A549 (cell line): ENCODE results near the gene OR52J3. TPM values are rescaled to one million over a fixed set of nuclear protein-coding genes. Genes with fewer than 3 reads are reported as not detected.
"Not testable (repeated sequence)": the region's sequence is repeated elsewhere in the genome, so short reads cannot be mapped to it uniquely, and the experiment has no call there.

Experiments
- ATAC-seq, 2 experiments: fragments of 200-7000 bp in 1 of 2; fragments of >200 bp in 1 of 2; cut with Nextera tagmentation in 1 of 2; cut with Tn5 transposase in 1 of 2; 3 replicates each; pipeline versions ENCODE4 v1.8.0 to v1.9.1; 2018 to 2020; ENCODE audit warnings: mild to moderate bottlenecking in 1 of 2, moderate library complexity in 1 of 2
- CTCF ChIA-PET: fragments of 300-600 bp; sonication (Branson Sonifier 250); formaldehyde crosslinking; extraction: SDS; loops from one replicate; lab custom pipeline; 2021; ENCODE audit warnings: antibody characterized with exemption, inconsistent platforms; lab: Yijun Ruan, JAX
- POLR2A ChIA-PET: fragments of 350-600 bp; formaldehyde crosslinking; extraction: SDS; loops from one replicate; lab custom pipeline; 2021; ENCODE audit warnings: antibody characterized with exemption, inconsistent platforms; lab: Yijun Ruan, JAX
- DNase-seq, 2 experiments: peaks; one replicate each; pipeline versions ENCODE4 v3.0.0 to v3.0.0-alpha.2; 2011 to 2016; ENCODE audit warnings: low read depth in 1 of 2, low spot score in 1 of 2
- FAIRE-seq: peaks from 2 replicates; lab custom pipeline; 2011; peaks lifted over from hg19 to GRCh38; lab: Jason Lieb, UNC
- H3K27ac ChIP-seq, 2 experiments: fragments of >200 bp; sonication (Bioruptor Twin); formaldehyde crosslinking; 3 replicates each; pipeline ENCODE4 v1.5.1; 2016 to 2017
- H3K4me1 ChIP-seq: fragments of >200 bp; sonication (Bioruptor Twin); formaldehyde crosslinking; 3 replicates; pipeline ENCODE4 v1.6.1; 2016
- H3K4me2 ChIP-seq: fragments of >200 bp; sonication (Bioruptor Twin); formaldehyde crosslinking; 3 replicates; pipeline ENCODE4 v1.6.1; 2016
- H3K4me3 ChIP-seq: fragments of >200 bp; sonication (Bioruptor Twin); formaldehyde crosslinking; 3 replicates; pipeline ENCODE4 v1.5.1; 2016
- H3K9me3 ChIP-seq: fragments of >200 bp; sonication (Bioruptor Twin); formaldehyde crosslinking; 3 replicates; pipeline ENCODE4 v1.6.1; 2016
- ATOH8 ChIP-seq: fragments of 250-450 bp; sonication (Bioruptor Pico); IDR thresholded peaks from 2 replicates; pipeline ENCODE4 v1.5.0; 2020; ENCODE audit warnings: low read depth, mild to moderate bottlenecking, moderate library complexity
- CEBPB ChIP-seq, 2 experiments: fragments of >200 bp in 1 of 2; sonication (Bioruptor Twin) in 1 of 2; formaldehyde crosslinking in 1 of 2; IDR thresholded peaks; 2 replicates each; pipeline ENCODE4 v1.6.1; 2012 to 2016
- CTCF ChIP-seq: fragments of >200 bp; sonication (Bioruptor Twin); formaldehyde crosslinking; IDR thresholded peaks from 3 replicates; pipeline ENCODE4 v1.5.1; 2016
- EHMT2 ChIP-seq: fragments of 200-600 bp; sonication (generic); IDR thresholded peaks from 2 replicates; pipeline ENCODE4 v1.6.1; 2016; ENCODE audit warnings: antibody characterized with exemption, low read depth, mild to moderate bottlenecking, moderate library complexity
- EP300 ChIP-seq, 2 experiments: fragments of >200 bp; sonication (Bioruptor Twin); formaldehyde crosslinking; IDR thresholded peaks; 2 replicates in 1 of 2; 3 replicates in 1 of 2; pipeline ENCODE4 v1.6.1; 2016 to 2017
- ESRRA ChIP-seq: fragments of 150-350 bp; IDR thresholded peaks from 2 replicates; pipeline ENCODE4 v1.6.1; 2014; ENCODE audit warnings: mild to moderate bottlenecking, low read length, borderline replicate concordance
- FOSL2 ChIP-seq, 2 experiments: fragments of 450-650 bp in 1 of 2; fragments of >200 bp in 1 of 2; sonication (Bioruptor Twin) in 1 of 2; formaldehyde crosslinking; IDR thresholded peaks; 2 replicates each; pipeline versions ENCODE4 v1.5.0 to v1.6.1; 2016 to 2020; ENCODE audit warnings: mild to moderate bottlenecking in 1 of 2, moderate library complexity in 1 of 2
- FOXS1 ChIP-seq: fragments of 250-450 bp; sonication (Bioruptor Pico); IDR thresholded peaks from 2 replicates; pipeline ENCODE4 v1.5.0; 2020; ENCODE audit warnings: mild to moderate bottlenecking, moderate library complexity
- GATA3 ChIP-seq: IDR thresholded peaks from 2 replicates; pipeline ENCODE4 v1.6.1; 2012; ENCODE audit warnings: borderline replicate concordance
- HMGXB4 ChIP-seq: fragments of 250-450 bp; sonication (Bioruptor Pico); IDR thresholded peaks from 2 replicates; pipeline ENCODE4 v1.5.0; 2021; ENCODE audit warnings: mild to moderate bottlenecking, moderate library complexity, borderline replicate concordance
- HOXA7 ChIP-seq: fragments of 250-450 bp; sonication (Bioruptor Pico); IDR thresholded peaks from 2 replicates; pipeline ENCODE4 v1.5.0; 2020; ENCODE audit warnings: mild to moderate bottlenecking, moderate library complexity
- HOXB5 ChIP-seq: fragments of 250-450 bp; sonication (Bioruptor Pico); IDR thresholded peaks from 2 replicates; pipeline ENCODE4 v1.5.0; 2020; ENCODE audit warnings: mild to moderate bottlenecking, moderate library complexity
- MAX ChIP-seq: IDR thresholded peaks from 2 replicates; pipeline ENCODE4 v1.6.1; 2012
- NFE2L2 ChIP-seq: fragments of 150-350 bp; conservative IDR thresholded peaks from 2 replicates; pipeline ENCODE4 v1.6.1; 2014; ENCODE audit warnings: low read length
- PHF8 ChIP-seq: fragments of 200-600 bp; sonication (generic); IDR thresholded peaks from 2 replicates; pipeline ENCODE4 v1.6.1; 2016; ENCODE audit warnings: low read depth, mild to moderate bottlenecking, antibody characterized with exemption, moderate library complexity, borderline replicate concordance
- POLR2AphosphoS2 ChIP-seq: conservative IDR thresholded peaks from 2 replicates; pipeline ENCODE4 v1.6.1; 2012; ENCODE audit warnings: low read length, improper control_type of control experiment, inconsistent platforms
- RARB ChIP-seq: fragments of 250-450 bp; sonication (Bioruptor Pico); IDR thresholded peaks from 2 replicates; pipeline ENCODE4 v1.8.0; 2021; ENCODE audit warnings: mild to moderate bottlenecking, moderate library complexity
- SMC3 ChIP-seq: fragments of >200 bp; sonication (Bioruptor Twin); formaldehyde crosslinking; IDR thresholded peaks from 3 replicates; pipeline ENCODE4 v1.6.1; 2018; ENCODE audit warnings: inconsistent platforms
- SREBF2 ChIP-seq: fragments of 450-650 bp; IDR thresholded peaks from 2 replicates; pipeline ENCODE4 v1.6.1; 2014; ENCODE audit warnings: mild to moderate bottlenecking, moderate library complexity
- TFCP2L1 ChIP-seq: fragments of 250-450 bp; sonication (Bioruptor Pico); IDR thresholded peaks from 2 replicates; pipeline ENCODE4 v1.5.0; 2021; ENCODE audit warnings: mild to moderate bottlenecking
- USF2 ChIP-seq: fragments of 450-650 bp; IDR thresholded peaks from 2 replicates; pipeline ENCODE4 v1.6.1; 2014; ENCODE audit warnings: antibody characterized with exemption
- ZFP36 ChIP-seq: fragments of 450-650 bp; IDR thresholded peaks from 2 replicates; pipeline ENCODE4 v1.6.1; 2014; ENCODE audit warnings: borderline replicate concordance; ENCODE audit not compliant: partially characterized antibody
- ZNF302 ChIP-seq: fragments of 250-450 bp; sonication (Bioruptor Pico); IDR thresholded peaks from 2 replicates; pipeline ENCODE4 v1.9.0; 2021; ENCODE audit warnings: inconsistent platforms, mild to moderate bottlenecking, moderate library complexity
- ZSCAN20 ChIP-seq: fragments of 250-450 bp; sonication (Bioruptor Pico); IDR thresholded peaks from 2 replicates; pipeline ENCODE4 v1.8.0; 2022; ENCODE audit warnings: mild to moderate bottlenecking, moderate library complexity
- WGBS: methylation state at CpG from one replicate; pipeline ENCODE4 v1.1.6; 2017; ENCODE audit errors: missing lambda C conversion rate; 5-methylcytosine and 5-hydroxymethylcytosine counted together
- polyA plus RNA-seq, 4 experiments: library from polyadenylated mRNA; depleted of rRNA in 3 of 4; stranded (reverse); fragments of >200 nt; fragmentation: RNase III in 1 of 4; extraction: RNeasy Plus Mini Kit Qiagen cat#74134 plus additional on column Dnase treatment in 1 of 4; gene quantifications; 2 replicates in 3 of 4; 3 replicates in 1 of 4; pipeline ENCODE4 v1.2.3, GENCODE V29; 2011 to 2017

OR52J3 gene
- polyA plus RNA-seq, 2 of the 4 experiments (the other 2 are of a cell fraction): not detected

- ChIA-PET CTCF (no interaction called here), POLR2A (no interaction called here)
- WGBS: 5% methylated on average over 2 of the region's 2 CpGs
- ATAC-seq (no peak), DNase-seq (no peak), FAIRE-seq (no peak)
- H3K27ac ChIP-seq: no peak overlapping the region
- H3K4me1 ChIP-seq: no peaks in the 10 kb centered on the region
- no peak overlapping the region for H3K4me3 ChIP-seq
- H3K4me2 ChIP-seq: no peak overlapping the region
- TF ChIP-seq ZNF302 (CRISPR knock-in tag) (no peak), USF2 (no peak), EHMT2 (no peak), HOXB5 (CRISPR knock-in tag) (no peak), FOXS1 (no peak), POLR2AphosphoS2 (no peak), SREBF2 (no peak), FOSL2 (IDR thresholded peaks at IDR 0.05) (no peak), FOSL2 (CRISPR knock-in tag; IDR thresholded peaks at IDR 0.05) (no peak), CTCF (no peak), RARB (no peak)
- H3K9me3 ChIP-seq: no peaks in the 10 kb centered on the region
Observed at GRCh38 chr11:5043380-5043779, 2.9 kb upstream of the OR52J3 start.

- POLR2A ChIA-PET: no interaction called here
- FAIRE-seq (no peak), DNase-seq (no peak), ATAC-seq (no peak)
- Histone ChIP-seq H3K4me1 (no peaks in the 10 kb centered on the region), H3K4me3 (no peak overlapping the region), H3K27ac (no peak overlapping the region), H3K9me3 (no peaks in the 10 kb centered on the region), H3K4me2 (no peak overlapping the region)
- WGBS: 27% methylated on average over 15 of the region's 15 CpGs
- TF ChIP-seq ESRRA (no peak), ZFP36 (no peak), MAX (no peak), NFE2L2 (no peak), TFCP2L1 (CRISPR knock-in tag) (no peak), CTCF (no peak), HOXA7 (CRISPR knock-in tag) (no peak), SMC3 (no peak), GATA3 (no peak), HOXB5 (CRISPR knock-in tag) (no peak), ATOH8 (CRISPR knock-in tag) (no peak), PHF8 (no peak), HMGXB4 (CRISPR knock-in tag) (no peak), ZSCAN20 (CRISPR knock-in tag) (no peak), EP300 (IDR thresholded peaks at IDR 0.05) (no peak), CEBPB (IDR thresholded peaks at IDR 0.05) (no peak)
- CTCF ChIA-PET: no interaction called here
Observed at GRCh38 chr11:5046754-5047330, 516 bp downstream of the OR52J3 start.

GRCh38 chr11:5058679-5059078 is 12.4 kb downstream of the OR52J3 start:
- DNase-seq, ATAC-seq, H3K9me3 ChIP-seq, H3K27ac ChIP-seq, H3K4me1 ChIP-seq, POLR2A ChIA-PET, H3K4me3 ChIP-seq, CTCF ChIA-PET, H3K4me2 ChIP-seq, FAIRE-seq: not testable (repeated sequence)
- WGBS: 7% methylated on average over 5 of the region's 5 CpGs
